T-cell (primary cell): Measurements from ENCODE around the gene PERP. TPM values are rescaled to one million over a fixed set of nuclear protein-coding genes. Genes with fewer than 3 reads are reported as not detected.

Experiments used
- ATAC-seq, 4 experiments: fragments of 200-7000 bp in 3 of 4; fragments of 150-1000 bp in 1 of 4; cut with Tn5 transposase; replicated peaks in 1 of 4; 1 replicate in 3 of 4; 2 replicates in 1 of 4; pipeline ENCODE4 v1.10.0; 2021; ENCODE audit warnings: moderate library complexity in 3 of 4, mild to moderate bottlenecking in 2 of 4, moderate number of reproducible peaks in 1 of 4
- CTCF ChIA-PET, 2 donors: fragments of 300-600 bp; sonication (Branson Sonifier 250); formaldehyde crosslinking; loops; one replicate each; lab custom pipeline; 2022; ENCODE audit warnings: antibody characterized with exemption in 2 of 2; lab: Charles Lee
- POLR2A ChIA-PET, 2 donors: fragments of 300-600 bp; sonication (Branson Sonifier 250); formaldehyde crosslinking; loops; one replicate each; lab custom pipeline; 2022; ENCODE audit warnings: antibody characterized with exemption in 2 of 2; lab: Charles Lee
- DNase-seq, 35 experiments: peaks; one replicate each; pipeline versions ENCODE4 v3.0.0 to v3.0.0-alpha.2; 2013 to 2023
- H3K27ac ChIP-seq: one replicate; pipeline ENCODE4 v1.5.1; 2013; ENCODE audit warnings: low read length
- H3K27me3 ChIP-seq, 2 experiments: replicated peaks in 1 of 2; 1 replicate in 1 of 2; 2 replicates in 1 of 2; pipeline versions ENCODE4 v1.6.1 to v1.7.0; 2013; ENCODE audit warnings: low read length in 1 of 2, mixed read lengths in 1 of 2; ENCODE audit not compliant: control insufficient read depth in 2 of 2, insufficient read depth in 2 of 2; ENCODE audit errors: extremely low read depth in 1 of 2
- H3K36me3 ChIP-seq, 2 donors: 1 replicate in 1 of 2; 2 replicates in 1 of 2; pipeline versions ENCODE4 v1.6.1 to v1.7.0; 2013; ENCODE audit warnings: low read length in 1 of 2; ENCODE audit not compliant: control insufficient read depth in 2 of 2, insufficient read depth in 1 of 2; ENCODE audit errors: extremely low read depth in 1 of 2
- H3K4me1 ChIP-seq, 2 experiments: 1 replicate in 1 of 2; 2 replicates in 1 of 2; pipeline versions ENCODE4 v1.6.1 to v1.7.0; 2013; ENCODE audit warnings: low read length in 2 of 2, mixed read lengths in 1 of 2; ENCODE audit not compliant: insufficient read depth in 2 of 2, control insufficient read depth in 1 of 2; ENCODE audit errors: extremely low read depth in 1 of 2
- H3K4me3 ChIP-seq, 2 donors: 1 replicate in 1 of 2; 2 replicates in 1 of 2; pipeline versions ENCODE4 v1.5.1 to v1.7.0; 2013; ENCODE audit warnings: mild to moderate bottlenecking in 2 of 2, low read length in 1 of 2, moderate library complexity in 1 of 2; ENCODE audit not compliant: control insufficient read depth in 1 of 2; ENCODE audit errors: extremely low read depth in 1 of 2
- H3K9me3 ChIP-seq: 2 replicates; pipeline ENCODE4 v1.7.0; 2013
- H3K27ac Mint-ChIP-seq, 2 donors: one replicate each; pipeline ENCODE4 v1.8.0; 2020 to 2021; ENCODE audit warnings: mild to moderate bottlenecking in 2 of 2, mixed read lengths in 2 of 2
- H3K27me3 Mint-ChIP-seq, 2 donors: one replicate each; pipeline ENCODE4 v1.8.0; 2021 to 2022; ENCODE audit warnings: mixed read lengths in 2 of 2
- H3K36me3 Mint-ChIP-seq: one replicate; pipeline ENCODE4 v1.8.0; 2021; ENCODE audit warnings: mixed read lengths
- H3K4me1 Mint-ChIP-seq, 3 donors: one replicate each; pipeline ENCODE4 v1.8.0; 2020 to 2022; ENCODE audit warnings: mixed read lengths in 3 of 3, mild to moderate bottlenecking in 1 of 3
- H3K4me3 Mint-ChIP-seq, 3 donors: one replicate each; pipeline ENCODE4 v1.8.0; 2020 to 2022; ENCODE audit warnings: mild to moderate bottlenecking in 3 of 3, mixed read lengths in 3 of 3, moderate library complexity in 3 of 3
- H3K9me3 Mint-ChIP-seq, 3 donors: one replicate each; pipeline ENCODE4 v1.8.0; 2020 to 2022; ENCODE audit warnings: mixed read lengths in 3 of 3
- WGBS: methylation state at CpG from one replicate; pipeline ENCODE4 v1.1.5; 2013; ENCODE audit warnings: missing lambda C conversion rate; ENCODE audit not compliant: insufficient coverage; 5-methylcytosine and 5-hydroxymethylcytosine counted together
- total RNA-seq, 35 experiments: library from RNA in 6 of 35; stranded (reverse) in 6 of 35; fragments of 120-200 nt in 1 of 35; gene quantifications; one replicate each; pipeline versions ENCODE4 v1.2.1 to v1.2.4 and lab custom pipeline; 2013 to 2026

PERP gene
- total RNA-seq, 5 donors from 2014 or later (not counting 1 experiment from before 2014, with no cell fraction given): 0.80 to 6.2 (median 2.4) TPM

GRCh38 chr6:138103871-138104270 lies 3.3 kb downstream of the PERP start:
- H3K4me1 ChIP-seq: peaks cover 10 to 18% of the 10 kb centered on the region in 2 experiments
- Mint-ChIP-seq H3K27ac (no peak overlapping the region), H3K4me3 (no peak overlapping the region), H3K27me3 (peaks cover 19 to 32% of the 10 kb centered on the region in 2 donors), H3K9me3 (peaks cover 0 to 2% (median under 1%) of the 10 kb centered on the region in 3 donors), H3K36me3 (no peaks in the 10 kb centered on the region), H3K4me1 (peaks cover 19 to 29% (median 21%) of the 10 kb centered on the region in 3 donors)
- ATAC-seq (no peak), DNase-seq (no peak)
- CTCF ChIA-PET: interaction anchor here in 1 of 2 donors (0.6 kb wide), 1 partner anchor 660 kb away, joined by 3 read pairs; no protein-coding TSS in a partner anchor
- H3K27me3 ChIP-seq: peaks cover 10 to 22% of the 10 kb centered on the region in 2 experiments
- no peak overlapping the region for H3K27ac ChIP-seq
- POLR2A ChIA-PET: interaction anchor here in 1 of 2 donors (0.7 kb wide), 1 partner anchor 343 kb away, joined by 3 read pairs; no protein-coding TSS in a partner anchor
- no peaks in the 10 kb centered on the region for H3K9me3 ChIP-seq
- H3K4me3 ChIP-seq: no peak overlapping the region
- 73% methylated on average over 3 of the region's 5 CpGs for WGBS
- no peaks in the 10 kb centered on the region for H3K36me3 ChIP-seq

GRCh38 chr6:138101946-138102731 lies 5.1 kb downstream of the PERP start:
- no peak for DNase-seq
- no peak for ATAC-seq
- ChIA-PET POLR2A (no interaction called here), CTCF (no interaction called here)
- peaks cover 6% of the 10 kb centered on the region for H3K36me3 Mint-ChIP-seq
- no peak overlapping the region for H3K27ac Mint-ChIP-seq
- Histone ChIP-seq H3K4me3 (no peak overlapping the region), H3K27me3 (peaks cover 3 to 16% of the 10 kb centered on the region in 2 experiments), H3K9me3 (no peaks in the 10 kb centered on the region), H3K4me1 (peaks cover 5 to 9% of the 10 kb centered on the region in 2 experiments), H3K27ac (no peak overlapping the region), H3K36me3 (no peaks in the 10 kb centered on the region)
- H3K4me1 Mint-ChIP-seq: peaks cover 11 to 21% (median 11%) of the 10 kb centered on the region in 3 donors
- peaks cover 6 to 14% (median 9%) of the 10 kb centered on the region in 3 donors for H3K9me3 Mint-ChIP-seq
- H3K4me3 Mint-ChIP-seq: no peak overlapping the region
- peaks cover 11 to 37% of the 10 kb centered on the region in 2 donors for H3K27me3 Mint-ChIP-seq
- WGBS: 100% methylated on average over 1 of the region's 10 CpGs

GRCh38 chr6:138099832-138100231 lies 7.4 kb downstream of the PERP start:
- 25% methylated on average over 1 of the region's 5 CpGs for WGBS
- no peak overlapping the region for H3K4me3 Mint-ChIP-seq
- H3K9me3 ChIP-seq: no peaks in the 10 kb centered on the region
- H3K27ac ChIP-seq: no peak overlapping the region
- no peak for DNase-seq
- H3K27me3 Mint-ChIP-seq: peaks cover 5 to 32% of the 10 kb centered on the region in 2 donors
- H3K27ac Mint-ChIP-seq: no peak overlapping the region
- POLR2A ChIA-PET: no interaction called here
- CTCF ChIA-PET: interaction anchor here (0.6 to 1.2 kb wide), 5 partner anchors 11 to 672 kb away, joined by 3 to 6 read pairs (median 3); no protein-coding TSS in a partner anchor
- peaks cover 6 to 14% (median 9%) of the 10 kb centered on the region in 3 donors for H3K9me3 Mint-ChIP-seq
- H3K4me1 Mint-ChIP-seq: peaks cover 0 to 2% (median 0%) of the 10 kb centered on the region in 3 donors
- H3K36me3 Mint-ChIP-seq: peaks cover 17% of the 10 kb centered on the region
- H3K36me3 ChIP-seq: peaks cover 0 to 3% of the 10 kb centered on the region in 2 donors
- ATAC-seq: no peak
- H3K4me1 ChIP-seq: no peaks in the 10 kb centered on the region
- peaks cover 0 to 1% of the 10 kb centered on the region in 2 experiments for H3K27me3 ChIP-seq
- no peak overlapping the region for H3K4me3 ChIP-seq

GRCh38 chr6:138098306-138098705 lies 8.9 kb downstream of the PERP start:
- WGBS: 64% methylated on average over 2 of the region's 2 CpGs
- DNase-seq (no peak), ATAC-seq (no peak)
- no peaks in the 10 kb centered on the region for H3K27me3 ChIP-seq
- Mint-ChIP-seq H3K4me3 (no peak overlapping the region), H3K4me1 (no peaks in the 10 kb centered on the region), H3K9me3 (peaks cover 6 to 14% (median 9%) of the 10 kb centered on the region in 3 donors), H3K27ac (no peak overlapping the region), H3K36me3 (peaks cover 17% of the 10 kb centered on the region), H3K27me3 (peaks cover 4 to 23% of the 10 kb centered on the region in 2 donors)
- H3K4me3 ChIP-seq: no peak overlapping the region
- H3K36me3 ChIP-seq: peaks cover 0 to 3% of the 10 kb centered on the region in 2 donors
- H3K9me3 ChIP-seq: no peaks in the 10 kb centered on the region
- H3K4me1 ChIP-seq: no peaks in the 10 kb centered on the region
- ChIA-PET POLR2A (no interaction called here), CTCF (no interaction called here)
- no peak overlapping the region for H3K27ac ChIP-seq

- Mint-ChIP-seq H3K9me3 (peaks cover 6 to 14% (median 9%) of the 10 kb centered on the region in 3 donors), H3K36me3 (peaks cover 17% of the 10 kb centered on the region), H3K4me1 (no peaks in the 10 kb centered on the region), H3K4me3 (no peak overlapping the region), H3K27ac (no peak overlapping the region), H3K27me3 (peaks cover 4 to 26% of the 10 kb centered on the region in 2 donors)
- no peaks in the 10 kb centered on the region for H3K4me1 ChIP-seq
- H3K27ac ChIP-seq: no peak overlapping the region
- no peak overlapping the region for H3K4me3 ChIP-seq
- POLR2A ChIA-PET: no interaction called here
- H3K36me3 ChIP-seq: peaks cover 0 to 3% of the 10 kb centered on the region in 2 donors
- WGBS: 100% methylated on average over 1 of the region's 1 CpG
- no peak for DNase-seq
- CTCF ChIA-PET: no interaction called here
- H3K27me3 ChIP-seq: no peaks in the 10 kb centered on the region
- ATAC-seq: no peak
- H3K9me3 ChIP-seq: no peaks in the 10 kb centered on the region
These were observed 13.0 kb downstream of the PERP start for GRCh38 chr6:138094260-138094659.

DNA sequence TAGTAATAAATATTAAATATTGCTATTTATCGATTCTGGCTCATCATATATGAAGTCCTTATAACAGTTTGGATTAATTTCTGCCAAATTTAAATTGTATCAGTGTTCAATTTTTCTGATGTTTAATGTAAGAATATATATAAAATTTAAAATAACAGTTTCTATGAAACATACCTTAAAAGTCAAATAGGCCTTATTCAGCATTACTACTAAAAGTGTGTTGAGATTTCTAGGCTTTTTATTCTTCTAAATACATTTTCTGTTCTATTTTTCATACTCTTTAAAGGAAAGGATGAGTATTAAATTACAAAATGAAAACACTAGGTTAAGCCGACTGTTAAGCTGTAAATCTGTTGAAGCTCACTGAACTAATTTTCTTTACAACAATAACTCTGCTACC lies 13.6 kb downstream of the PERP start:
- ChIA-PET CTCF (interaction anchor here (0.6 kb wide), 2 partner anchors 20 to 385 kb away, joined by 3 to 8 read pairs; no protein-coding TSS in a partner anchor), POLR2A (no interaction called here)
- H3K27me3 ChIP-seq: no peaks in the 10 kb centered on the region
- H3K9me3 Mint-ChIP-seq: peaks cover 3 to 9% (median 9%) of the 10 kb centered on the region in 3 donors
- no CpG with 5 or more reads among the region's 2 CpGs for WGBS
- ATAC-seq: no peak
- no peak for DNase-seq
- H3K4me1 ChIP-seq: no peaks in the 10 kb centered on the region
- H3K4me3 Mint-ChIP-seq: no peak overlapping the region
- H3K27ac Mint-ChIP-seq: no peak overlapping the region
- no peaks in the 10 kb centered on the region for H3K9me3 ChIP-seq
- peaks cover 0 to 3% of the 10 kb centered on the region in 2 donors for H3K36me3 ChIP-seq
- H3K4me1 Mint-ChIP-seq: no peaks in the 10 kb centered on the region
- peaks cover 17% of the 10 kb centered on the region for H3K36me3 Mint-ChIP-seq
- no peak overlapping the region for H3K4me3 ChIP-seq
- peaks cover 4 to 26% of the 10 kb centered on the region in 2 donors for H3K27me3 Mint-ChIP-seq
- no peak overlapping the region for H3K27ac ChIP-seq
